CD4-positive, alpha-beta T cell (primary cell): ENCODE results near the gene ADGRL2. TPM values are rescaled to one million over a fixed set of nuclear protein-coding genes. Genes with fewer than 3 reads are reported as not detected.
"Not testable (repeated sequence)": the region's sequence is repeated elsewhere in the genome, so short reads cannot be mapped to it uniquely, and the experiment has no call there.

Experiments used
- ATAC-seq: fragments of 200-7000 bp; cut with Tn5 transposase; one replicate; pipeline ENCODE4 v1.10.0; 2022; ENCODE audit warnings: mild to moderate bottlenecking; ENCODE audit not compliant: poor library complexity
- CTCF ChIA-PET: fragments of 350-600 bp; sonication (Branson Sonifier 250); formaldehyde crosslinking; loops from one replicate; lab custom pipeline; 2021; ENCODE audit warnings: antibody characterized with exemption, inconsistent platforms; lab: Charles Lee
- POLR2A ChIA-PET: fragments of 350-600 bp; sonication (Branson Sonifier 250); formaldehyde crosslinking; loops from one replicate; lab custom pipeline; 2021; ENCODE audit warnings: antibody characterized with exemption, inconsistent platforms; lab: Charles Lee
- DNase-seq, 14 experiments: peaks; one replicate each; pipeline ENCODE4 v3.0.0-alpha.2; 2013 to 2020; ENCODE audit warnings: mixed read lengths in 2 of 14
- H3K27ac ChIP-seq, 2 donors: one replicate each; pipeline versions ENCODE4 v1.5.1 to v1.7.0; 2013; ENCODE audit warnings: low read length in 2 of 2, low read depth in 1 of 2, mild to moderate bottlenecking in 1 of 2
- H3K27me3 ChIP-seq, 2 experiments: 1 replicate in 1 of 2; 2 replicates in 1 of 2; pipeline versions ENCODE4 v1.6.1 to v1.7.0; 2013; ENCODE audit warnings: low read length in 2 of 2, control low read depth in 1 of 2, mild to moderate bottlenecking in 1 of 2, moderate library complexity in 1 of 2; ENCODE audit not compliant: insufficient read depth in 2 of 2, control insufficient read depth in 1 of 2
- H3K36me3 ChIP-seq: one replicate; pipeline ENCODE4 v1.6.1; 2013; ENCODE audit warnings: low read length, control low read depth; ENCODE audit not compliant: insufficient read depth
- H3K4me1 ChIP-seq: one replicate; pipeline ENCODE4 v1.6.1; 2013; ENCODE audit warnings: low read length, control low read depth; ENCODE audit not compliant: insufficient read depth
- H3K4me3 ChIP-seq: one replicate; pipeline ENCODE4 v1.5.1; 2013; ENCODE audit warnings: mild to moderate bottlenecking, low read length, moderate library complexity
- H3K9me3 ChIP-seq, 2 experiments: 1 replicate in 1 of 2; 2 replicates in 1 of 2; pipeline versions ENCODE4 v1.6.1 to v1.7.0; 2013; ENCODE audit warnings: low read length in 2 of 2, mild to moderate bottlenecking in 2 of 2, control low read depth in 1 of 2, moderate library complexity in 1 of 2; ENCODE audit not compliant: control insufficient read depth in 1 of 2, insufficient read depth in 1 of 2
- H3K27ac Mint-ChIP-seq: one replicate; pipeline ENCODE4 v1.8.0; 2020; ENCODE audit warnings: mixed read lengths
- H3K27me3 Mint-ChIP-seq: one replicate; pipeline ENCODE4 v1.8.0; 2021; ENCODE audit warnings: mixed read lengths
- H3K36me3 Mint-ChIP-seq: one replicate; pipeline ENCODE4 v1.8.0; 2021; ENCODE audit warnings: low read depth, mixed read lengths
- H3K4me1 Mint-ChIP-seq: one replicate; pipeline ENCODE4 v1.8.0; 2021; ENCODE audit warnings: low read depth, mixed read lengths
- H3K4me3 Mint-ChIP-seq: one replicate; pipeline ENCODE4 v1.8.0; 2020; ENCODE audit warnings: mild to moderate bottlenecking, mixed read lengths
- H3K9me3 Mint-ChIP-seq: one replicate; pipeline ENCODE4 v1.8.0; 2020; ENCODE audit warnings: mixed read lengths
- CTCF ChIP-seq: fragments of 200-600 bp; IDR thresholded peaks from one replicate; pipeline ENCODE4 v1.8.0; 2022; ENCODE audit warnings: antibody characterized with exemption, mild to moderate bottlenecking
- intact Hi-C, 2 experiments: fragments of 100-400 bp; cut with DNase I in 1 of 2; cut with micrococcal nuclease in 1 of 2; formaldehyde crosslinking; loops; one replicate each; pipeline versions ENCODE4 v1.15.1 to v1.9.0; 2023 to 2025; cut with DNase I, micrococcal nuclease
- total RNA-seq, 174 experiments: library from RNA in 2 of 174; stranded (reverse) in 2 of 174; gene quantifications; one replicate each; pipeline ENCODE4 v1.2.3 and lab custom pipeline; 2021 to 2026

Gene ADGRL2
- total RNA-seq, 2 experiments from 2014 or later = not detected

DNA sequence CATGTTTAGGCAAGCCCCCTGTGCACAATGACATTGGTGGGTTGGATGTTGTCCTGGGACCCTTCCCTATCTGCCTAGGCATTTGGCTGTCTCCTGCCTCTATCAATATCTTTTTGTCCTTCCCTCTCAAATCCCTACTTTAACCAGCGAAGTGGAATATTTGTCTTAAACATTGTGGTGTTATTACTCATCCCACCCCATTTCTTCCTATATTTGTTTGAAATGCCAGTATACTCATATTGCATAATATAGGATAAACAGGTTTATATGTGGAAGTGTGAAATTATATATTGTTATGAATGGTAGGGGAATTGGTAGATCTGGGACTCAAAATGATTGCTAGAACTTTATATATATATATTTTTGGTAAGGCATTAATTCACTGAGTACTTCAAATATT, 80.0 kb downstream of the ADGRL2 start:
- Mint-ChIP-seq H3K36me3 (no peaks in the 10 kb centered on the region), H3K27me3 (no peaks in the 10 kb centered on the region), H3K9me3 (peaks cover 3% of the 10 kb centered on the region), H3K27ac (no peak overlapping the region), H3K4me1 (no peaks in the 10 kb centered on the region), H3K4me3 (no peak overlapping the region)
- no peaks in the 10 kb centered on the region for H3K27me3 ChIP-seq
- intact Hi-C loops = no loop called here
- no peak for TF ChIP-seq CTCF
- no peak overlapping the region for H3K4me3 ChIP-seq
- no peaks in the 10 kb centered on the region for H3K36me3 ChIP-seq
- H3K9me3 ChIP-seq = peaks cover 0 to 7% of the 10 kb centered on the region in 2 experiments
- H3K4me1 ChIP-seq = no peaks in the 10 kb centered on the region
- ATAC-seq (no peak), DNase-seq (no peak)
- CTCF ChIA-PET = no interaction called here
- H3K27ac ChIP-seq = no peak overlapping the region
- POLR2A ChIA-PET = no interaction called here

DNA sequence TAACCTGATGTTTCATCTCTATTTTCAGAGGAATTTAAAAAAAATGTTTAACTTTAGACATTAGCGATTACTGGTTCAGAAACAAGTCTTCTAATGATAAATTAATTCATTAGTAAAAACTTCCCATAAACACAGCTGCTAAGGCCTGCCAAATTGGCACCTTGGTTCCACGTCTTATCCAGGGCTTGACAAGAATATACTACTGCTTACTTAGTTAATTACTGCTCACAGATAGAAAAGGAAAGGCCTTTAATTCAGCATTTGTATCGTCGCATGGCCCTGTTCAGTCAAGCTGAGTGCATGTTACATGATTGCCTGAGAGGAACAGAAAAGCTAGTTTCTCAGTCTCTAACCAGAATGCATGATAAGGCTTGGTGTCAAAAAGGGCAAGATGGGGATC, 84.6 kb downstream of the ADGRL2 start:
- Mint-ChIP-seq H3K27me3 (no peaks in the 10 kb centered on the region), H3K27ac (no peak overlapping the region), H3K4me1 (no peaks in the 10 kb centered on the region), H3K4me3 (no peak overlapping the region), H3K36me3 (no peaks in the 10 kb centered on the region), H3K9me3 (peaks cover 3% of the 10 kb centered on the region)
- H3K27ac ChIP-seq = no peak overlapping the region
- ChIA-PET POLR2A (no interaction called here), CTCF (no interaction called here)
- intact Hi-C loops = no loop called here
- DNase-seq (no peak), ATAC-seq (no peak)
- H3K9me3 ChIP-seq = peaks cover 0 to 7% of the 10 kb centered on the region in 2 experiments
- no peaks in the 10 kb centered on the region for H3K27me3 ChIP-seq
- H3K4me1 ChIP-seq = no peaks in the 10 kb centered on the region
- no peaks in the 10 kb centered on the region for H3K36me3 ChIP-seq
- no peak for TF ChIP-seq CTCF
- H3K4me3 ChIP-seq = no peak overlapping the region

DNA sequence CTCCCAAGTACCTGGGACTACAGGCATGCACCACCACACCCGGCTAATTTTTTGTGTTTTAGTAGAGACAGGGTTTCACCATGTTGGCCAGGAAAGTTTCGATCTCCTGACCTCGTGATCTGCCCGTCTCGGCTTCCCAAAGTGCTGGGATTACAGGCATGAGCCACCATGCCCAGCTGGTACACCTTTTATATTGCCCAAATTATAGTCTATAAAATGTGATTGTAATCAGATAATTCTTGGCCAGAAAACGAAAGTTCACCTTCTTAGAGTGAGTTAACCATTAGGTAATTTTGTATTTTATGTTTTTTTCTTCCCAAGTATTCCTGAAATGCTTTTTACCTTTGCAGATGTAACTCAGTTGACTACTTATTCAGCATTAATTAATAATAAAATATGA, 85.6 kb downstream of the ADGRL2 start:
- H3K4me3 Mint-ChIP-seq, DNase-seq, H3K36me3 ChIP-seq, H3K9me3 Mint-ChIP-seq, intact Hi-C loops, H3K36me3 Mint-ChIP-seq, H3K4me1 Mint-ChIP-seq, H3K27ac ChIP-seq, H3K27me3 ChIP-seq, H3K27me3 Mint-ChIP-seq, H3K4me3 ChIP-seq, H3K9me3 ChIP-seq, POLR2A ChIA-PET, H3K27ac Mint-ChIP-seq, H3K4me1 ChIP-seq, ATAC-seq, CTCF ChIA-PET: not testable (repeated sequence)

GRCh38 chr1:81887421-81888144, 86.8 kb downstream of the ADGRL2 start:
- intact Hi-C loops = no loop called here
- peaks cover 0 to 3% of the 10 kb centered on the region in 2 experiments for H3K9me3 ChIP-seq
- H3K9me3 Mint-ChIP-seq = no peaks in the 10 kb centered on the region
- no peaks in the 10 kb centered on the region for H3K36me3 ChIP-seq
- ChIA-PET POLR2A (no interaction called here), CTCF (no interaction called here)
- H3K27ac ChIP-seq = no peak overlapping the region
- no peaks in the 10 kb centered on the region for H3K4me1 Mint-ChIP-seq
- DNase-seq = no peak
- no peak overlapping the region for H3K4me3 ChIP-seq
- H3K4me1 ChIP-seq = no peaks in the 10 kb centered on the region
- H3K27ac Mint-ChIP-seq = no peak overlapping the region
- no peaks in the 10 kb centered on the region for H3K36me3 Mint-ChIP-seq
- no peak for ATAC-seq
- H3K4me3 Mint-ChIP-seq = no peak overlapping the region
- H3K27me3 Mint-ChIP-seq = no peaks in the 10 kb centered on the region
- TF ChIP-seq CTCF = no peak
- no peaks in the 10 kb centered on the region for H3K27me3 ChIP-seq
